Heart left ventricle (tissue), 16 donors: ENCODE measurements around the gene FLNA. TPM values are rescaled to one million over a fixed set of nuclear protein-coding genes. Genes with fewer than 3 reads are reported as not detected.

Experiments used
- ATAC-seq, 4 donors: fragments of 200-7000 bp; cut with Tn5 transposase; one replicate each; pipeline ENCODE4 v1.9.1; 2020 to 2022; ENCODE audit warnings: moderate library complexity in 4 of 4, mild to moderate bottlenecking in 3 of 4, moderate number of reproducible peaks in 1 of 4
- DNase-seq, 5 donors: peaks; one replicate each; pipeline ENCODE4 v3.0.0-alpha.2; 2020
- H3K27ac ChIP-seq, 12 donors: fragments of 200-600 bp; sonication (generic) in 4 of 12; one replicate each; pipeline versions ENCODE4 v1.5.0 to v1.8.0; 2016 to 2022; ENCODE audit warnings: mild to moderate bottlenecking in 2 of 12
- H3K27me3 ChIP-seq, 9 donors: fragments of 200-600 bp; sonication (generic) in 2 of 9; one replicate each; pipeline versions ENCODE4 v1.5.1 to v1.8.0; 2016 to 2022; ENCODE audit warnings: mild to moderate bottlenecking in 3 of 9
- H3K36me3 ChIP-seq, 9 donors: fragments of 200-600 bp; sonication (generic) in 2 of 9; one replicate each; pipeline versions ENCODE4 v1.5.0 to v1.8.0; 2018 to 2022; ENCODE audit warnings: mild to moderate bottlenecking in 2 of 9
- H3K4me1 ChIP-seq, 12 donors: fragments of 200-600 bp; sonication (generic) in 4 of 12; one replicate each; pipeline versions ENCODE4 v1.5.0 to v1.8.0; 2016 to 2022; ENCODE audit warnings: mild to moderate bottlenecking in 3 of 12
- H3K4me3 ChIP-seq, 12 donors: fragments of 200-600 bp; sonication (generic) in 4 of 12; one replicate each; pipeline versions ENCODE4 v1.5.0 to v1.8.0; 2017 to 2022; ENCODE audit warnings: mild to moderate bottlenecking in 9 of 12, moderate library complexity in 4 of 12
- H3K9me3 ChIP-seq, 12 donors: fragments of 200-600 bp; sonication (generic) in 4 of 12; one replicate each; pipeline versions ENCODE4 v1.5.0 to v1.8.0; 2016 to 2022; ENCODE audit warnings: mild to moderate bottlenecking in 1 of 12
- CTCF ChIP-seq, 12 donors: fragments of 200-600 bp; sonication (generic) in 4 of 12; IDR thresholded peaks; one replicate each; pipeline versions ENCODE4 v1.5.0 to v1.8.0; 2018 to 2022; ENCODE audit warnings: antibody characterized with exemption in 12 of 12, mild to moderate bottlenecking in 5 of 12
- POLR2A ChIP-seq, 2 donors: fragments of 450-650 bp; IDR thresholded peaks; one replicate each; pipeline ENCODE4 v1.6.1; 2017; ENCODE audit warnings: antibody characterized with exemption in 2 of 2, mild to moderate bottlenecking in 2 of 2, moderate library complexity in 2 of 2
- WGBS, 4 donors: extraction: QIAGEN DNeasy Blood & Tissue Kit in 2 of 4; methylation state at CpG; one replicate each; pipeline versions ENCODE4 v1.1.5 to v1.1.7; 2013 to 2018; 5-methylcytosine and 5-hydroxymethylcytosine counted together
- intact Hi-C, 10 donors: fragments of 100-400 bp; cut with DNase I; formaldehyde crosslinking; loops; one replicate each; pipeline versions ENCODE4 v1.11.1 to v1.14.2; 2022
- polyA plus RNA-seq, 2 donors: library from polyadenylated mRNA; stranded (reverse); fragments of 200-250 nt; gene quantifications; one replicate each; pipeline ENCODE4 v1.2.3, GENCODE V29; 2013
- total RNA-seq, 9 donors: library from RNA; depleted of rRNA in 2 of 9; stranded (reverse); fragments of >200 nt in 2 of 9; fragmentation: NEBNext Ultra II Directional in 3 of 9; extraction: Animal tissue kit (Norgen Biotek cat#: 25700) in 3 of 9; gene quantifications; one replicate each; pipeline versions ENCODE4 v1.1.0 to v1.2.4, GENCODE V29; 2016 to 2023
- donor health status: ischemic (EF 13 %, LVEDD 7.1; RV severe dilation, severe dysfunction).
- donor health status: healthy with polysubstance abuse.
- donor health status: DM: no; HTN: yes; CAD: no.
- donor health status: DM: no; HTN: no; CAD: no.
- donor health status: ischemic (EF 25% LVEDD 6.9; RV normal size, moderate dysfunction).
- donor health status: ischemic (EF 25% LVEDD 5.7; RV mildly dilated, moderate dysfunction).
- donor health status: healthy.
- donor health status: DM: yes; HTN: yes; CAD: no.
- donor health status: ischemic (EF 35%, LVEDD 5.7; RV mildly dilated, moderate dysfunction).
- donor health status: nonischemic (EF 11% LVEDD 7.7; RV severe dilation, severe dysfunction).
- donor health status: DM: yes; HTN: yes; CAD: no.
- donor health status: PGD.
- donor health status: ischemic (EF 29% LVEDD 5.4; RV normal size, mild dysfunction).
- donor health status: nonischemic (EF 23%, LVEDD 6.1; RV moderate dilation, normal function).

Gene FLNA
- total and polyA plus RNA-seq, 11 donors = 155 to 465 (median 234) TPM

- TF ChIP-seq CTCF (IDR thresholded peaks at IDR 0.05) (no peak), POLR2A (IDR thresholded peaks at IDR 0.05) (no peak)
- 31 to 65% (median 44%) methylated on average over 10 to 13 of the region's 13 CpGs for WGBS, 4 donors
- Histone ChIP-seq H3K4me3 (peak overlapping the region; percentile 67 to 97 (median 82)), H3K27ac (peak overlapping the region in 11 of 12 donors; percentile 95 to 100 (median 98)), H3K9me3 (peaks cover 0 to 8% (median 0%) of the 10 kb centered on the region in 12 donors), H3K36me3 (peaks cover 0 to 18% (median 5%) of the 10 kb centered on the region in 9 donors), H3K27me3 (no peaks in the 10 kb centered on the region), H3K4me1 (peaks cover 0 to 28% (median 10%) of the 10 kb centered on the region in 12 donors)
- DNase-seq (no peak), ATAC-seq (no peak)
- intact Hi-C loops = no loop called here
These were observed 5.7 kb upstream of the FLNA start for GRCh38 chrX:154380153-154380552.

DNA sequence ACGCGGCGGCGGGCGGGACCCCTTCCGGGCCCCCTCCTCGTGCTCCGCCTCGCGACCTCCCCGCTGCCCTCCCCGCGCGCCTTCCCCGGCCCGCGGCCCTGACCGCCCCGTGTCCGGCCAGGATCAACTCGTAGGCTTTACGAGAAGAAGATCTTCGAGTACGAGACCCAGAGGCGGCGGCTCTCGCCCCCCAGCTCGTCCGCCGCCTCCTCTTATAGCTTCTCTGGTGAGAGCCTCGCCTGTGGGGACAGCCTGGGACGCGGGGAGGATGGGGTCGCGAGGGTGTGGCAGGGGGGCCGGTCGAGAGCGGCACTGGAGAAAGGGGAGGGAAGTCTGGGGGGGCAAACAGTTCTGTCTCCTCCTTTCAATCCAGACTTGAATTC is 5.1 kb upstream of the FLNA start:
- no peaks in the 10 kb centered on the region for H3K27me3 ChIP-seq
- ATAC-seq = peak in 1 of 4 donors; percentile 1
- 0 to 49% (median 18%) methylated on average over 37 to 38 of the region's 38 CpGs for WGBS, 4 donors
- peaks cover 0 to 8% (median 0%) of the 10 kb centered on the region in 12 donors for H3K9me3 ChIP-seq
- H3K27ac ChIP-seq = peak overlapping the region; percentile 95 to 100 (median 98)
- no peak for TF ChIP-seq CTCF (IDR thresholded peaks at IDR 0.05)
- peak overlapping the region; percentile 67 to 97 (median 82) for H3K4me3 ChIP-seq
- H3K36me3 ChIP-seq = peaks cover 0 to 18% (median 5%) of the 10 kb centered on the region in 9 donors
- peaks cover 0 to 30% (median 10%) of the 10 kb centered on the region in 12 donors for H3K4me1 ChIP-seq
- DNase-seq = no peak
- intact Hi-C loops = loop anchor here in 2 of 10 donors (5.0 to 10.0 kb wide), 2 partner anchors 55 to 148 kb away; partner anchors contain the start of gene GDI1 (in 1 of the 2)

DNA sequence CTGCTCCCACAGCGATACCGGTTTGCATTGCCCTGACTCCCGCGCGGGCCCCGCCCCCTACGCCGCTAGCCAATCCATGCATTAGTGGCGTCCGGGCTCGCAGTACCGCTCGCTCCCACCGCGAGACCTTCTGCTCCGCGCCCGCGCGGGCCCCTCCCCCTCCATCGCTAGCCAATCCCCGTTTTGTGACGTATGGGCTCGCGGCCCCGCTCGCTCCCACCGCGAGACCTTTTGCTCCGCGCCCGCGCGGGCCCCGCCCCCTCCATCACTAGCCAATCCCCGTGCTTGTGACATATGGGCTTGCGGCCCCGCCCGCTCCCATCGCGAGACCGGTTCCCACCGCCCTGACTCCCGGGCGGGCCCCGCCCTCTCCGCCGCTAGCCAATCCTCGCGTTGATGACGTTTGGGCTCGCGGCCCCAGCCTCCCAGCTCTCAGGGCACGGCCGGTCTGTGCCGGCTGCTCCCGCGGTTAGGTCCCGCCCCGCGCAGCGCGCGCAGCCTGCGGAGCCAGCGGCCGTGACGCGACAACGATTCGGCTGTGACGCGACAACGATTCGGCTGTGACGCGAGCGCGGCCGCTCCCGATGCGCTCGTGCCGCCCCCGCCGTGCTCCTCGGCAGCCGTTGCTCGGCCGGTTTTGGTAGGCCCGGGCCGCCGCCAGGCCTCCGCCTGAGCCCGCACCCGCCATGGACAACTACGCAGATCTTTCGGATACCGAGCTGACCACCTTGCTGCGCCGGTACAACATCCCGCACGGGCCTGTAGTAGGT is 4.5 kb upstream of the FLNA start, which contains the start of gene EMD:
EMD (plus strand) TSS at position 497 of the 770 bp plus-strand sequence; CDS start at position 687, 190 bp downstream.
- 0 to 51% (median 23%) methylated on average over 80 to 103 of the region's 103 CpGs for WGBS, 4 donors
- H3K9me3 ChIP-seq = peaks cover 0 to 8% (median 0%) of the 10 kb centered on the region in 12 donors
- intact Hi-C loops = loop anchor here in 2 of 10 donors (5.0 to 10.0 kb wide), 2 partner anchors 56 to 148 kb away; partner anchors contain the start of gene GDI1 (in 1 of the 2)
- H3K4me1 ChIP-seq = peaks cover 0 to 29% (median 11%) of the 10 kb centered on the region in 12 donors
- peaks cover 0 to 18% (median 5%) of the 10 kb centered on the region in 9 donors for H3K36me3 ChIP-seq
- DNase-seq = peak; percentile 96 to 99 (median 98)
- ATAC-seq = peak; percentile 90 to 93 (median 93)
- peak within 1 kb of the TSS; percentile 95 to 100 (median 98) for H3K27ac ChIP-seq
- no peaks in the 10 kb centered on the region for H3K27me3 ChIP-seq
- peak within 1 kb of the TSS; percentile 67 to 97 (median 82) for H3K4me3 ChIP-seq
- TF ChIP-seq POLR2A (IDR thresholded peaks at IDR 0.05) (peak; percentile 4 to 82), CTCF (IDR thresholded peaks at IDR 0.05) (no peak)
